ENCODE results near the gene DTHD1. TPM values are rescaled to one million over a fixed set of nuclear protein-coding genes. Genes with fewer than 3 reads are reported as not detected.

Gene DTHD1
- total RNA-seq (10 to 100 TPM in 3 of 7 donors, 1 to 10 TPM in 4; 7.5 to 12.2 (median 9.6) TPM), polyA plus RNA-seq (under 1 TPM; 0.18 to 0.51 (median 0.24) TPM)
- long read RNA-seq, donor 1: 0 reads
- long read RNA-seq, donor 2: 0 reads

DNA sequence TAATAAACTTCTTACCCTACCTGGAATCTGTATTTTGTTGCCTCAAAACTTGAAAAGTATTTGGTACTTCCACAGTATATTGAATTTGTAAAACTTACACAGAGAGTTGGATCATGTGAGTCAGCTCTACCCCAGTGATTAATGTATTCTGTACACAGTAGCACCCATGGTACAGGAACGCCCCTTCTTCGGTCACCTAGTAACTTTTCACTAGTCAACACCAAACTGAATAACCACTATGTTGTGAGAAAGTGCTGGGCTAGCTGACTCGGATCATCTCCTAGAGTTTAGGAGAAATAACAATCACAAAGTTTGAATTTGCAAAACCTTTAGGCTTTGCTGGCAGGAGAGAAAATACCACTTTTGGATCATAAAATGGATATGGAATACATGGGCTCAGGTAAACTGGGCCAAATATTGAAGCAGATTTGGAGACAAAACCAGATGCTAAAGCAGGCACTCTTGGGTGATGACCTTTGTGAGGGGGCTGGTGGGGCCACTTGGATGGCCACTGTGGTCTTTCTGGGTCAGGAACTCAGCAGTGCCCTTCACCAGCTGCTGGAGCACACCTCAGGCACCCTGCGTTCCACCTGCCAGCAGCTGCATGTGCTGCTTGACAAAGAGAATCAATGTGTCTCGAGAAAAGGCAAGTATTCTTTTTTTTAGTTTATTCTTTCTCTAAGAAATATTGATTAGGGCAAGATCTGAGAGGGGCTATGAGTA, at the start of gene DTHD1:
DTHD1 (plus strand) TSS at position 233 of the 723 bp plus-strand sequence; CDS start at position 376, 143 bp downstream.
- TF ChIP-seq, protein P1, sequence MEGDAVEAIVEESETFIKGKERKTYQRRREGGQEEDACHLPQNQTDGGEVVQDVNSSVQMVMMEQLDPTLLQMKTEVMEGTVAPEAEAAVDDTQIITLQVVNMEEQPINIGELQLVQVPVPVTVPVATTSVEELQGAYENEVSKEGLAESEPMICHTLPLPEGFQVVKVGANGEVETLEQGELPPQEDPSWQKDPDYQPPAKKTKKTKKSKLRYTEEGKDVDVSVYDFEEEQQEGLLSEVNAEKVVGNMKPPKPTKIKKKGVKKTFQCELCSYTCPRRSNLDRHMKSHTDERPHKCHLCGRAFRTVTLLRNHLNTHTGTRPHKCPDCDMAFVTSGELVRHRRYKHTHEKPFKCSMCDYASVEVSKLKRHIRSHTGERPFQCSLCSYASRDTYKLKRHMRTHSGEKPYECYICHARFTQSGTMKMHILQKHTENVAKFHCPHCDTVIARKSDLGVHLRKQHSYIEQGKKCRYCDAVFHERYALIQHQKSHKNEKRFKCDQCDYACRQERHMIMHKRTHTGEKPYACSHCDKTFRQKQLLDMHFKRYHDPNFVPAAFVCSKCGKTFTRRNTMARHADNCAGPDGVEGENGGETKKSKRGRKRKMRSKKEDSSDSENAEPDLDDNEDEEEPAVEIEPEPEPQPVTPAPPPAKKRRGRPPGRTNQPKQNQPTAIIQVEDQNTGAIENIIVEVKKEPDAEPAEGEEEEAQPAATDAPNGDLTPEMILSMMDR (IDR thresholded peaks at IDR 0.05 in 8 of 11, conservative IDR thresholded peaks at IDR 0.05 in 3 of 11): no peak
- peak in 1 of 3 donors; percentile 45 for TF ChIP-seq POLR2AphosphoS5 (IDR thresholded peaks at IDR 0.05)
- TF ChIP-seq POLR2A (IDR thresholded peaks at IDR 0.05): no peak
- H3K36me3 ChIP-seq: no peaks in the 10 kb centered on the region
- H3K4me3 ChIP-seq: peak within 1 kb of the TSS in 6 of 8 donors; percentile 0 to 48 (median 19)
- no peaks in the 10 kb centered on the region for H3K9me3 ChIP-seq
- WGBS, 5 donors: 86 to 89% (median 88%) methylated on average over 5 of the region's 5 CpGs
- no peak for DNase-seq
- peak within 1 kb of the TSS in 6 of 8 donors; percentile 41 to 84 (median 64) for H3K27ac ChIP-seq
- peaks cover 0 to 13% (median 0%) of the 10 kb centered on the region in 6 donors for H3K4me1 ChIP-seq
- no peaks in the 10 kb centered on the region for H3K27me3 ChIP-seq (replicated peaks in 1 of 7)
- intact Hi-C loops (cut with DNase I; ENCODE audit: low total_unique reads): no loop called here

DNA sequence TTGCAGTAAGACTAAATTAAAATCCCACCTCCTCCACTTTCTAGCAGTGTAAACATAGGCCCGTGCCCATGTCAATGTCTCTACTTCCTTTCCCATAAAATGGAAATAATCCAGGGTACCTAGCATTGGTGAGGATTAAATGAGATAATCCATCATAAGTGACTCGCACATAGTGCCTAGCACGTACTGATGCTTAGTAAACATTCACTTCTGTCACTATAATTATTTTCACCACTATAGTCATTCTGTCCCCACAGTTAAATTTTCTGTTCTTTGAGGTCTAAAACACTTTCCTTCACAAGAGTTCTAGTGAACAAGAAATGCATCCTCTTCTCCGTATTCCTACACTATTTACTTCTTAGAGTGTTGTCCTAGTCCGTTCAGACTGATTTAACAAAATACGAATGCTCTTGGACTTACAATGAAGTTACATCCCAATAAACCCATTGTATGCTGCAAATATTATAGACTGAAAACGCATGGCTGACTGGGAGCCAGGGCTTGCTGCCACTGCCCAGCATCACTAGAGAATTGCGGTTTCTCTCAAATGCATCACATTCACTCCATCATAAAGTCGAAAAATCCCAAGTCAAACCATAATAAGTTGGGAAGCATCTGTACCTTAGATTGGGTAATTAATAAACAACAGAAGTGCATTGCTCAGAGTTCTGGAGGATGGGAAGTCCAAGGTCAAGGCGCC, 47.7 kb upstream of the DTHD1 start:
- H3K4me1 ChIP-seq: peaks cover 3 to 86% (median 28%) of the 10 kb centered on the region in 6 donors
- WGBS, 5 donors: 92 to 94% (median 93%) methylated on average over 10 of the region's 10 CpGs
- no peak for DNase-seq
- H3K9me3 ChIP-seq: peaks cover 0 to 13% (median 6%) of the 10 kb centered on the region in 8 donors
- intact Hi-C loops (cut with DNase I; ENCODE audit: low total_unique reads): no loop called here
- no peak overlapping the region for H3K27ac ChIP-seq
- H3K4me3 ChIP-seq: no peak overlapping the region
- H3K36me3 ChIP-seq: peaks cover 0 to 31% (median 5%) of the 10 kb centered on the region in 6 donors
- H3K27me3 ChIP-seq (replicated peaks in 1 of 7): no peaks in the 10 kb centered on the region
- no peak for TF ChIP-seq POLR2AphosphoS5 (IDR thresholded peaks at IDR 0.05)
- TF ChIP-seq, protein P1 (IDR thresholded peaks at IDR 0.05 in 8 of 11, conservative IDR thresholded peaks at IDR 0.05 in 3 of 11): no peak
- no peak for TF ChIP-seq POLR2A (IDR thresholded peaks at IDR 0.05)

GRCh38 chr4:36235306-36235705, 46.1 kb upstream of the DTHD1 start:
- 81 to 87% (median 85%) methylated on average over 3 of the region's 3 CpGs for WGBS, 5 donors
- Histone ChIP-seq H3K36me3 (peaks cover 0 to 35% (median 5%) of the 10 kb centered on the region in 6 donors), H3K27ac (no peak overlapping the region), H3K9me3 (peaks cover 0 to 13% (median 6%) of the 10 kb centered on the region in 8 donors), H3K4me1 (peaks cover 6 to 86% (median 35%) of the 10 kb centered on the region in 6 donors), H3K4me3 (no peak overlapping the region), H3K27me3 (replicated peaks in 1 of 7) (no peaks in the 10 kb centered on the region)
- no peak for DNase-seq
- intact Hi-C loops (cut with DNase I; ENCODE audit: low total_unique reads): no loop called here
- TF ChIP-seq, protein P1 (IDR thresholded peaks at IDR 0.05 in 8 of 11, conservative IDR thresholded peaks at IDR 0.05 in 3 of 11): no peak
- TF ChIP-seq POLR2A (IDR thresholded peaks at IDR 0.05): no peak
- TF ChIP-seq POLR2AphosphoS5 (IDR thresholded peaks at IDR 0.05): no peak

DNA sequence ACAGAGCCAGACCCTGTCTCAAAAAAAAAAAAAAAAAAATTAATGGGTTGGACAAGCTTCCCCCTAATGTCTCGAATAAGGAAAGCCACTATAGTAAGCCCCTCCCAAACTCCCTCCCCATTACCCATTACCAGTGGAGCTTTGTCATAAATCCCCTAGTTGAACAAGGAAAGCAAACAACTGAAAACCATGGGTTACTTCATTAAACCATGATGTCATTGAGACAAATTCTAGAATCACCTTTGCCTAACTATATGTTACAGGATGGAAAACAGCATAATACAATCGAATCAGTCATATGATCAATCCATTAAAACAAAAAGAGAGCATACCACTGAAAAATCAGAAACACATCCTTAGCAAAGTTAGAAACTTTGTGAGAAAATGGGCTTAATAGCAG, 45.3 kb upstream of the DTHD1 start:
- no peak for DNase-seq
- Histone ChIP-seq H3K27ac (no peak overlapping the region), H3K9me3 (peaks cover 0 to 13% (median 6%) of the 10 kb centered on the region in 8 donors), H3K4me1 (peaks cover 13 to 86% (median 36%) of the 10 kb centered on the region in 6 donors), H3K27me3 (replicated peaks in 1 of 7) (no peaks in the 10 kb centered on the region), H3K36me3 (peaks cover 0 to 35% (median 5%) of the 10 kb centered on the region in 6 donors), H3K4me3 (no peak overlapping the region)
- intact Hi-C loops (cut with DNase I; ENCODE audit: low total_unique reads): no loop called here
- WGBS, 5 donors: 73 to 99% (median 93%) methylated on average over 2 of the region's 2 CpGs
- TF ChIP-seq POLR2A (IDR thresholded peaks at IDR 0.05) (no peak), POLR2AphosphoS5 (IDR thresholded peaks at IDR 0.05) (no peak)
- TF ChIP-seq, protein P1 (IDR thresholded peaks at IDR 0.05 in 8 of 11, conservative IDR thresholded peaks at IDR 0.05 in 3 of 11): no peak
